ENCODE results near the gene IVD. TPM values are rescaled to one million over a fixed set of nuclear protein-coding genes. Genes with fewer than 3 reads are reported as not detected.
A peak's percentile ranks its signal among the peaks of the same experiment; 100 is the strongest.

Gene IVD
- total and polyA plus RNA-seq, 9 of the 15 experiments (the other 6 are each of a cell fraction or from before 2014, with no cell fraction given) = 0.15 to 4.5 (median 2.4) TPM

DNA sequence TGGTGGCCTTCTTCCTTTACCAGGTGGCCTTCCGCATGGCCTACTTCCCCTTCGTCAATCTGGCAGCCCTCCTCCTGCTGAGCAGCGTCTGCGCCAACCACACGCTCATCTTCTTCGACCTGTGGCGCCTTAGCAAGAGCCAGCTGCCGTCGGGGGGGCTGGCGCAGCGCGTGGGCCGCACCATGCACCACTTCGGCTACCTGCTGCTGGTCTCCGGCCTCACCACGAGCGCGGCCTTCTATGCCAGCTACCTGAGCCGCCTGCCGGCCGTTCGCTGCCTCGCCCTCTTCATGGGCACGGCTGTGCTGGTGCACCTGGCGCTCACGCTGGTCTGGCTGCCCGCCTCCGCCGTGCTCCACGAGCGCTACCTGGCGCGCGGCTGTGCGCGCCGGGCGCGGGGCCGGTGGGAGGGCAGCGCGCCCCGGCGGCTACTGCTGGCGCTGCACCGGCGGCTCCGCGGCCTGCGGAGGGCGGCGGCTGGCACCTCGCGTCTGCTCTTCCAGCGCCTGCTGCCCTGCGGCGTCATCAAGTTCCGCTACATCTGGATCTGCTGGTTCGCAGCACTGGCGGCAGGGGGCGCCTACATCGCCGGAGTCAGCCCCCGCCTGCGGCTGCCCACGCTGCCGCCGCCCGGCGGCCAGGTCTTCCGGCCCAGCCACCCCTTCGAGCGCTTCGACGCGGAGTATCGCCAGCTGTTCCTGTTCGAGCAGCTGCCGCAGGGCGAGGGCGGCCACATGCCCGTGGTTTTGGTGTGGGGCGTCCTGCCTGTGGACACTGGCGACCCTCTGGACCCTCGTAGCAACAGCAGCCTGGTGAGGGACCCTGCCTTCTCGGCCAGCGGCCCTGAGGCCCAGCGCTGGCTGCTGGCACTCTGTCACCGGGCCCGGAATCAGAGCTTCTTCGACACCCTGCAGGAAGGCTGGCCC is 37.6 kb upstream of the IVD start (continued):
- TF ChIP-seq, protein P1, sequence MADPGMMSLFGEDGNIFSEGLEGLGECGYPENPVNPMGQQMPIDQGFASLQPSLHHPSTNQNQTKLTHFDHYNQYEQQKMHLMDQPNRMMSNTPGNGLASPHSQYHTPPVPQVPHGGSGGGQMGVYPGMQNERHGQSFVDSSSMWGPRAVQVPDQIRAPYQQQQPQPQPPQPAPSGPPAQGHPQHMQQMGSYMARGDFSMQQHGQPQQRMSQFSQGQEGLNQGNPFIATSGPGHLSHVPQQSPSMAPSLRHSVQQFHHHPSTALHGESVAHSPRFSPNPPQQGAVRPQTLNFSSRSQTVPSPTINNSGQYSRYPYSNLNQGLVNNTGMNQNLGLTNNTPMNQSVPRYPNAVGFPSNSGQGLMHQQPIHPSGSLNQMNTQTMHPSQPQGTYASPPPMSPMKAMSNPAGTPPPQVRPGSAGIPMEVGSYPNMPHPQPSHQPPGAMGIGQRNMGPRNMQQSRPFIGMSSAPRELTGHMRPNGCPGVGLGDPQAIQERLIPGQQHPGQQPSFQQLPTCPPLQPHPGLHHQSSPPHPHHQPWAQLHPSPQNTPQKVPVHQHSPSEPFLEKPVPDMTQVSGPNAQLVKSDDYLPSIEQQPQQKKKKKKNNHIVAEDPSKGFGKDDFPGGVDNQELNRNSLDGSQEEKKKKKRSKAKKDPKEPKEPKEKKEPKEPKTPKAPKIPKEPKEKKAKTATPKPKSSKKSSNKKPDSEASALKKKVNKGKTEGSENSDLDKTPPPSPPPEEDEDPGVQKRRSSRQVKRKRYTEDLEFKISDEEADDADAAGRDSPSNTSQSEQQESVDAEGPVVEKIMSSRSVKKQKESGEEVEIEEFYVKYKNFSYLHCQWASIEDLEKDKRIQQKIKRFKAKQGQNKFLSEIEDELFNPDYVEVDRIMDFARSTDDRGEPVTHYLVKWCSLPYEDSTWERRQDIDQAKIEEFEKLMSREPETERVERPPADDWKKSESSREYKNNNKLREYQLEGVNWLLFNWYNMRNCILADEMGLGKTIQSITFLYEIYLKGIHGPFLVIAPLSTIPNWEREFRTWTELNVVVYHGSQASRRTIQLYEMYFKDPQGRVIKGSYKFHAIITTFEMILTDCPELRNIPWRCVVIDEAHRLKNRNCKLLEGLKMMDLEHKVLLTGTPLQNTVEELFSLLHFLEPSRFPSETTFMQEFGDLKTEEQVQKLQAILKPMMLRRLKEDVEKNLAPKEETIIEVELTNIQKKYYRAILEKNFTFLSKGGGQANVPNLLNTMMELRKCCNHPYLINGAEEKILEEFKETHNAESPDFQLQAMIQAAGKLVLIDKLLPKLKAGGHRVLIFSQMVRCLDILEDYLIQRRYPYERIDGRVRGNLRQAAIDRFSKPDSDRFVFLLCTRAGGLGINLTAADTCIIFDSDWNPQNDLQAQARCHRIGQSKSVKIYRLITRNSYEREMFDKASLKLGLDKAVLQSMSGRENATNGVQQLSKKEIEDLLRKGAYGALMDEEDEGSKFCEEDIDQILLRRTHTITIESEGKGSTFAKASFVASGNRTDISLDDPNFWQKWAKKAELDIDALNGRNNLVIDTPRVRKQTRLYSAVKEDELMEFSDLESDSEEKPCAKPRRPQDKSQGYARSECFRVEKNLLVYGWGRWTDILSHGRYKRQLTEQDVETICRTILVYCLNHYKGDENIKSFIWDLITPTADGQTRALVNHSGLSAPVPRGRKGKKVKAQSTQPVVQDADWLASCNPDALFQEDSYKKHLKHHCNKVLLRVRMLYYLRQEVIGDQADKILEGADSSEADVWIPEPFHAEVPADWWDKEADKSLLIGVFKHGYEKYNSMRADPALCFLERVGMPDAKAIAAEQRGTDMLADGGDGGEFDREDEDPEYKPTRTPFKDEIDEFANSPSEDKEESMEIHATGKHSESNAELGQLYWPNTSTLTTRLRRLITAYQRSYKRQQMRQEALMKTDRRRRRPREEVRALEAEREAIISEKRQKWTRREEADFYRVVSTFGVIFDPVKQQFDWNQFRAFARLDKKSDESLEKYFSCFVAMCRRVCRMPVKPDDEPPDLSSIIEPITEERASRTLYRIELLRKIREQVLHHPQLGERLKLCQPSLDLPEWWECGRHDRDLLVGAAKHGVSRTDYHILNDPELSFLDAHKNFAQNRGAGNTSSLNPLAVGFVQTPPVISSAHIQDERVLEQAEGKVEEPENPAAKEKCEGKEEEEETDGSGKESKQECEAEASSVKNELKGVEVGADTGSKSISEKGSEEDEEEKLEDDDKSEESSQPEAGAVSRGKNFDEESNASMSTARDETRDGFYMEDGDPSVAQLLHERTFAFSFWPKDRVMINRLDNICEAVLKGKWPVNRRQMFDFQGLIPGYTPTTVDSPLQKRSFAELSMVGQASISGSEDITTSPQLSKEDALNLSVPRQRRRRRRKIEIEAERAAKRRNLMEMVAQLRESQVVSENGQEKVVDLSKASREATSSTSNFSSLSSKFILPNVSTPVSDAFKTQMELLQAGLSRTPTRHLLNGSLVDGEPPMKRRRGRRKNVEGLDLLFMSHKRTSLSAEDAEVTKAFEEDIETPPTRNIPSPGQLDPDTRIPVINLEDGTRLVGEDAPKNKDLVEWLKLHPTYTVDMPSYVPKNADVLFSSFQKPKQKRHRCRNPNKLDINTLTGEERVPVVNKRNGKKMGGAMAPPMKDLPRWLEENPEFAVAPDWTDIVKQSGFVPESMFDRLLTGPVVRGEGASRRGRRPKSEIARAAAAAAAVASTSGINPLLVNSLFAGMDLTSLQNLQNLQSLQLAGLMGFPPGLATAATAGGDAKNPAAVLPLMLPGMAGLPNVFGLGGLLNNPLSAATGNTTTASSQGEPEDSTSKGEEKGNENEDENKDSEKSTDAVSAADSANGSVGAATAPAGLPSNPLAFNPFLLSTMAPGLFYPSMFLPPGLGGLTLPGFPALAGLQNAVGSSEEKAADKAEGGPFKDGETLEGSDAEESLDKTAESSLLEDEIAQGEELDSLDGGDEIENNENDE (IDR thresholded peaks at IDR 0.05; ENCODE audit: low read depth, low read length) = no peak
- 0 out of 2 replicates have a peak, but pooled peaks have one; percentile 22 for TF ChIP-seq ZNF384 (IDR thresholded peaks at IDR 0.05; ENCODE audit: low read depth, low read length)
- TF ChIP-seq EGR1 (conservative IDR thresholded peaks at IDR 0.05) = peak; percentile 96
- TF ChIP-seq REST (IDR thresholded peaks at IDR 0.05; ENCODE audit: borderline replicate concordance) = peak; percentile 74
- TF ChIP-seq REST (CRISPR knock-in tag; IDR thresholded peaks at IDR 0.05; ENCODE audit: low read depth) = no peak
- peak in 1 of 2 experiments; percentile 51; a peak in 1 of 4 replicates for TF ChIP-seq HDAC1 (IDR thresholded peaks at IDR 0.05)
- TF ChIP-seq ZNF41 (CRISPR knock-in tag; conservative IDR thresholded peaks at IDR 0.05) = no peak
